ENCODE data around the gene HSPA12A.

The HSPA12A gene

GRCh38 chr10:116621934-116622655 lies 120.3 kb downstream of the HSPA12A start:
- DNase-seq: no peak

GRCh38 chr10:116621476-116621875 lies 120.9 kb downstream of the HSPA12A start:
- no peak for DNase-seq

All from NCI-H2081 (cell line).